ENCODE results near the gene UPK3B.
"Not testable (repeated sequence)": the region's sequence is repeated elsewhere in the genome, so short reads cannot be mapped to it uniquely, and the experiment has no call there.

UPK3B gene

DNA sequence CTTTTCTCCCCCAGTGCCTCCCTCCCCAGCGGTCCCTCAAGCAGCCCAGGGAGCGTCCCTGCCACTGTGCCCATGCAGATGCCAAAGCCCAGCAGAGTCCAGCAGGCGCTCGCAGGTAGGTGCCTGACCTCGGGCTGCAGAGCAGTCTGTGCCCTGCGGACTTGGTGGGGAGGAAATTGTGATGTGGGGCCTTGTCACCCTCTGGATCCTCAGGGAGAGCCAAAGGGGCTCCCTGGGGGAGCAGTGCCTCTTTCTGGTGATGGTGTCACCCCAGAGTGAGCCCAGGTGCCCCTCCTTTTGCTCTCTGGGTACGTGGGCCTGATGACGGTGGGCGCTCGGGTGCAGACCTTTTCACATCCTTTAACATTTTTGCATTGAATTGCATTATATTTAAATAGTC is 18.2 kb upstream of the UPK3B start:
- not testable (repeated sequence) for DNase-seq (ENCODE audit: low read depth)

DNA sequence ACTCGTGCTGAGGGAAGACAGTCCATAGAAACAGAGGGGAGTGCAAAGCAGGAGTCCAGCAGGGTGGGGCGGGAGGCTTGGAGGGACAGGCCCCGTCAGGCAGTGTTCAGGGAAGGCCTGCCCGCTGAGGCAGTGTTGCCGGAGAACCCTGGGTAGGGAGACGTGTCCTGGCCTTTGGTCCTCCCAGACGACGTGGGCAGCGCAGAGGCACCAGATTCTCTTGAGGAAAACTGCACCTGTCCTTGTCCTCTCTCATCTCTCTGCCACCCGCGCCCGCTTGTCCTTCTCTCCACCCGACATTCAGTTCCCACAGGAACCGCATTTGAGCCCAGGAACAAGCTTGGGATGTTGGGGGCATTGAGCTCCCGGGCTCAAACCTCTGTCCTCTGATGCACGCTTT is 14.6 kb upstream of the UPK3B start:
- DNase-seq (ENCODE audit: low read depth): not testable (repeated sequence)

DNA sequence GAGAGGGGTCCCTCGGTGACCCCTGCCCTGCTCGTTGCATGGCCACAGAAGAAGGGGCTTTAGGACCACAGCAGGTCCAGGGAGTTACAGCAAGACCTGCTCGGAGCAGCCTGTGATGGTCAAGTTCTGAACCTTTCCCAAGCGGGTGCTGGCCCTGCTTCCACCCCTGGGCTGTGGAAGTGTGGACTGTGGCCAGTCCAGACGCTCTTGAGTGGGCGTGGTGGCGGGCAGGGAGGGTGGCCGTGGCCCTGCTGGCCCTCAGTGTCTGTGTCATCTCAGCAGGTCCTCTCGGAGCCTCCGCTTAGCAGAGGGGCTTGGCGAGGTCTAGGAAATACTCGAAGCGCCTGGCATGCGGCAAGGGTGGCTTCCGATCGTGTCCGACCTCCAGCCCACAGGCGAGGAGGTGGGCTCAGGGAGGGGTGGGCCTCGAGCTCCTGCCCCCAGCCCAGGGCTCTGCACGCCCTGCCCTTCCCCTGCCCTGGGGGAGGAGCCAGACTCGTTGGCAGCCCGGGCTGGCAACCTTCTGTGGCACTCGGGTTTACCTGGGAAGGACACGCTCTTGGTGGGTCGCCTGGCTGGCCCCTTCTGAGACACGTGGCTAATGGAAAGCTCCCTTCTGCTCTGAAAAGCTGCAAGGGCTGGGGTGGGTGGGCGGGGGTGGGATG is 12.3 kb upstream of the UPK3B start:
- not testable (repeated sequence) for DNase-seq (ENCODE audit: low read depth)

DNA sequence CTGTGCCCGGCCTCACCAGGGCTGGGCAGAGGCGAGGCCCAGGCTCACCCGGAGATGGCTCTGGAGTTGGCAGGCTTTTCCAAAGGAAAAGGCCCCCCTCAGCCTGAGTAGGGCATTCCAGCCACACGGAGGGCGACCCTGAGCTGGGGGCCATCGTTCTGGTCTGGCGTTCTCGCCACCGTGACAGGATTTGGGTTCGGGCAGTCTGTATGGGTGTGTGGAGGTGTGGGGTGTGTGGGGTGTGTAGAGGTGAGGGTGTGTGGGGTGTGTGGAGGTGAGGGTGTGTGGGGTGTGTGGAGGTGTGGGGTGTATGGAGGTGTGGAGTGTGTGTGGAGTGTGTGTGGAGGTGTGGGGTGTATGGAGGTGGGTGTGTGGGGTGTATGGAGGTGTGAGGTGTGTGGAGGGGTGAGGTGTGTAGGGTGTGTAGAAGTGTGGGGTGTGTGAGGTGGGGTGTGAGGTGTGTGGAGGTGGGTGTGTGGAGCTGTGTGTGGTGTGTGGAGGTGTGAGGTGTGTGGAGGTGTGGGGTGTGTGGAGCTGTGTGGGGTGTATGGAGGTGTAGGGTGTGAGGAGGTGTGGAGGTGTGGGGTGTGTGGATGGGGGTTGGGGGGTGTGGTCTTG is 11.7 kb upstream of the UPK3B start:
- DNase-seq (ENCODE audit: low read depth): not testable (repeated sequence)

DNA sequence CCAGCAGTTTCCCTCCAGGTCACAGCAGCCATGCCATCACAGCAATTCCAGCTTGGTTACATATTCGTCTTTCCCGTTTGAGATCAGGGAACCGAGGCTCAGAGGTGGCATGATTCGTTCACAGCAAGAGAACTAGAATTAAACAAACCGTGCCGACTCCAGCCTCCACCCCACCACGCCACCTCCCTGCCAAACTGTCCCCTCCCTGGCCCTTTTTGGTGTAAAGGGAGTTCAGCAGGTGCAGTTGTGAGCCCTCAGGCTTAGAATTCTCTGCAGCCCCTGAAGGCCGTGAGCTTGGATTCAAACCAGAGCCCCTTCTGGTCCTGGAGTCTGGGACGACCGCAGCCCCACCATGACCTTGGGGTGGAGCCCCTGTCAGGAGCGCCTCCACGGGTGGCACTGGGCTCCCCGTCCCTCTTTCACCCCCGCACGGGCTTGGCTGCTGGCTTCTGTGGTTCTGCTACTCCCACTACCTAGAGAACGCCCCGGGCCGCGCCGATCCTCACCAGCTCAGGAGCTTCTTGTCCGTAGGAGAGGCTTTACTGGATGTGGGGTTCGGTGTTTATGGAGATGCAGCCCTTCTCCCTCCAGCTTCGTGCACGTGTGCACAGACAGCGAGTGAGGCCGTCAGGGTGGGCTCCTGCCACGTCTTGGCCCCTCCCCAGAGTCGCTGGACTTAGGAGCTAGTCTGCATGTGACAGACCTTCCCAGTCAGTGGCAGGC is 11.0 kb upstream of the UPK3B start:
- DNase-seq (ENCODE audit: low read depth): not testable (repeated sequence)

DNA sequence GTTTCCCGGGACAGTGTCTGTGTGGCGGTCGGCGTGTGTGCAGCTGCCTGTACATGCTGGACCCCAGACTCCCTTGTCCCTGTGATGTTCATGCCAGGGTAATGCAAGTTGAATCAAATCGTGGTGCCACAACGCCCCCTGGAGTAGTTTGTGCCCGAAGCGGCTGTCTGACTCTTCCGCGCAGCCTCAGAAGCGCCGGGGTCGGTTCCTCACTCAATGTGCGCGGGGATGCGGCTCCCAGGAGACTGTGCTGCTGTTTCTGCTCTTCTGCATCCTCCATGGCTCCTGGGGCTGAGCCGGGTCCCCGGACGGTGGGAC is 10.5 kb upstream of the UPK3B start:
- DNase-seq (ENCODE audit: low read depth): not testable (repeated sequence)

DNA sequence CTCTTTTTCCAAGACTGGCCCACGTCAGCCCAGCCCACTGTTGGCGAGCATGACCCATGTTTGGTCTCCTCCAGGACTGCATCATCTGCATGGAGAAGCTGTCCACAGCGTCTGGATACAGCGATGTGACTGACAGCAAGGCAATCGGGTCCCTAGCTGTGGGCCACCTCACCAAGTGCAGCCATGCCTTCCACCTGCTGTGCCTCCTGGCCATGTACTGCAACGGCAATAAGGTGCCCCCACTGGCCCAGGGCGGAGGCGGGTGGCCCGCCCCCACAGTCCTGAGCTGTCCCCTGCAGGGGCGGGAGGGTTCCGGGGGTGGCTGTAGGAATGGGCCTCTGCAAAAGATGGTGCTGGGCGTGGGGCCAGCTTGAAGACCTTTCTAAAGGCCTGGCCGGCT is 8.1 kb upstream of the UPK3B start:
- not testable (repeated sequence) for DNase-seq (ENCODE audit: low read depth)

DNA sequence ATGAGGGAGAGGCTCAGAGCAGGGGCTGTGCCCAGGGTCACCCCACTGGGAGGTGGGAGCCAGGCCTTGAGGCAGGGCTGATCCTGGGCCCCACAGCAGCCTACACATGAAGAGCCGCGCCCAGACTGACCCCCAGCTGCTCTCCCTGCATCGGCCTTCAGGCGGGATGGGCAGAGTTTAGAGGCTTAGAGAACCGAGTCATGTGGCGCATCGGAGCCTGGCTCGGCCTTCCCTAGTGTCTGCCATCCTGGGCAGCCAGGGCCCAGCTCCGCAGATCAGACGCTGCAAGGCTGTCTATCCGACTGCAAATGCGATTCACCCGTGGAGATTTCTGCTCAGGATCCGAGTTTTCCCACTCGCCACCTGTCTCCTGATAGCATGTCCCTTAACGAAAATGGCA is 7.5 kb upstream of the UPK3B start:
- DNase-seq (ENCODE audit: low read depth): not testable (repeated sequence)

DNA sequence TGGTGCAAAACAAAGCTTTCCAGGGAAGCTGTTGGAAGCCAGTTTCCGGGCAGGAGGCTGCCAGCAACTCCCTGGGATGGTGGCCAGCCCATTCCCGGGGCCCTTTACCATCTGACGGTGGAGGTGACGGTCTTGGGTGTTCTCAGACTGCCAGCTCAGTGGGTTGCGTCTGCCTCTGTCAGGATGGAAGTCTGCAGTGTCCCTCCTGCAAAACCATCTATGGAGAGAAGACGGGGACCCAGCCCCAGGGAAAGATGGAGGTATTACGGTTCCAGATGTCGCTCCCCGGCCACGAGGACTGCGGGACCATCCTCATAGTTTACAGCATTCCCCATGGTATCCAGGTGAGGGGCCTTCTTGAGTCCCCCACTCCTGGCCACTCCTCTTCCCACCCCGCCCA is 7.1 kb upstream of the UPK3B start:
- not testable (repeated sequence) for DNase-seq (ENCODE audit: low read depth)

DNA sequence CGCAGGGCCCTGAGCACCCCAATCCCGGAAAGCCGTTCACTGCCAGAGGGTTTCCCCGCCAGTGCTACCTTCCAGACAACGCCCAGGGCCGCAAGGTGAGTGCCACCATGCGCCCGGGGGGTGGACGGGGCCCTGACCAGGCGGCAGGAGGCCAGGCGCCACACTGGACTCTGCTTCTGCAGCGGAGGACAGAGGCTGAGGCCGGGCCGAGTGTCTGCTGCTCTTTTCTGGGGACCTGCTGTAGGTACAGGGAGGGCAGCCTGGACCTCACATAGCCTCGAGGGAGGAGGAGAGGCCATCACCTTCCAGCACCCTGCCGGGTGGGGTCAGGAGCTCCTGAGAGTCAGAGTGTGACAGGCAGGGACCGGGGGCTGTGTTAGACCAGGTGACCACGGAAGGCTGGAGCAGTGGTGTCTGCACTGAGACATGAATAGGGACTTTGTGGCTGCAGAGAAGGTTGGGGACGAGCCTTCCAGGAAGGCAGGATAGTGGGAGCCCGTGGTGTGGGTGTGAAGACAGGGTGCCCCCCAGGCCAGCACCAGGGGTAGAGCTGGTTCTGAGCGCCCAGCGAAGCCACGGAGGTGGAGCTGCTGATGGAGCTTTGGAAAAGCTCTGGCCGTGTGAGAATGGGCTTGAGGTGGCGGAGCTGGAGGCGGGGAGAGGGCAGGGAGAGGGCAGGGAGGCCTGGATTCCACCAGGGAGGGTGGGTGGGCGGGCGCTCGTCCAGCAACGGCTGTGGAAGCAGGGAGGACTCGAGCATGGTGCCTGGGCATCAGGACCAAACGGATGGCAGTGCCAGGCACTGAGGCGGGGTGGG is 5.8 kb upstream of the UPK3B start:
- DNase-seq (ENCODE audit: low read depth): not testable (repeated sequence)

DNA sequence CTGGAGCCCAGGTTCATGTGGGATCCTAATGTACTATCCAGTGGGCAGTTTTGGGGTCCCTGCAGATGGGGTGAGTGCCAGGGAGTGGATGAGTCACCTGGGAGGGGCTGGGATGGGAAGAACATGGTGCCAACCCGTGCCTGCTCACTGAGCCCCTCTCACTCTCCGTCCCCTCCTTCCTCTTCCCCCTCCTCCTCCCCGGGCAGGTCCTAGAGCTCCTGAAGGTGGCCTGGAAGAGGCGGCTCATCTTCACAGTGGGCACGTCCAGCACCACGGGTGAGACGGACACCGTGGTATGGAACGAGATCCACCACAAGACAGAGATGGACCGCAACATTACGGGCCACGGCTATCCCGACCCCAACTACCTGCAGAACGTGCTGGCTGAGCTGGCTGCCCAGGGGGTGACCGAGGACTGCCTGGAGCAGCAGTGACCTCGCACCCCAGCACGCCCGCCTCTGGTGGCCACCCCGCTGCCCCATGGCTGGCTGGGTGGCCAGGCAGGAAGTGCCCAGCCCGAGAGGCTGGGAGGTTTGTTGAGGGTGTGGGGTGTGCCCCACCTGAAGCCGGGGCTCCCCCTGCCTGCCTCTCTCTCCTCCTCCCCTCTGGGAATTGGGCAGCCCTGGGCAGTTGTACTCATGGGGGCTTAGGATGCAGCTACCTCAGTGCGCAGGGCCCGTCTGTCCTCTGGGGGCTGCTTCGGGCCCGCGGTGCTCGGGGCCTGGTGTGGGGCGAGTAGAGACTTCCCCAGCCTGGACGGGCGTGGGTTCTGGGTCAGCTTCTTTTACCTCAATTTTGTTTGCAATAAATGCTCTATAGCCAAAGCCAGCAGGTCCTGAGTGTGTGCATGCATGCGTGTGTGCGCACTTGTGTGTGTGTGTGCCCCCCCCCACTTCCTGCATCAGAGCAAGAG is 4.9 kb upstream of the UPK3B start:
- DNase-seq (ENCODE audit: low read depth): no peak

DNA sequence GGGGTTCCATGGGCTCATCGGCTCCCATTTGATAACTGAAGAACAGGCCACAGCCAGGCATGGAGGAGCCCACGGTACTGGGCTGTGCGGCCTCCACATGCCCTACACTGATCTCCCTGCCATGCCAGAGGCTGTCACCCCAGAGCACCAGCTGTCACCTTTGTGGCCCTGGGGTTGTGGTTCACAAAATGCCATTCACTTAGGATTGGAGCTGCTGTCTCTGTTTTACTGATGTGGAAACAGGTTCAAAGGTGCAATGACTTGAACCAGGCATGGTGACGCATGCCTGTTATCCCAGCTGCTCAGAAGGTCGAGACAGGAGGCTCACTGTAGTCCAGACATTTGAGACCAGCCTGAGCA is 4.3 kb upstream of the UPK3B start:
- no peak for DNase-seq (ENCODE audit: low read depth)

DNA sequence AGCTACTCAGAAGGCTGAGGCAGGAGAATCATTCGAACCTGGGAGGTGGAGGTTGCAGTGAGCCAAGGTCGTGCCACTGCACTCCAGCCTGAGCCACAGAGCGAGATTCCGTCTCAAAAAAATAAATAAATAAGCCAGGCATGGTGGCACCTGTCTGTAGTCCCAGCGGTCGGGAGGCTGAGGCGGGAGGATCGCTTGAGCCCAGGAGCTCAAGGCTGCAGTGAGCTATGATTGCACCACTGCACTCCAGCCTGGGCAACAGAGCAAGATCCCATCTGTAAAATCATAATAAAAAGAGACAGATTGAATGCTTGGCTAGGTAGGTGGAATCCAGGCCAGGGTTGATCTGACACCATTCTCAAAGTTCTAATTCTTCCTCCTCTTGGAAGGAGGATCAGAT is 3.7 kb upstream of the UPK3B start:
- DNase-seq (ENCODE audit: low read depth): not testable (repeated sequence)

DNA sequence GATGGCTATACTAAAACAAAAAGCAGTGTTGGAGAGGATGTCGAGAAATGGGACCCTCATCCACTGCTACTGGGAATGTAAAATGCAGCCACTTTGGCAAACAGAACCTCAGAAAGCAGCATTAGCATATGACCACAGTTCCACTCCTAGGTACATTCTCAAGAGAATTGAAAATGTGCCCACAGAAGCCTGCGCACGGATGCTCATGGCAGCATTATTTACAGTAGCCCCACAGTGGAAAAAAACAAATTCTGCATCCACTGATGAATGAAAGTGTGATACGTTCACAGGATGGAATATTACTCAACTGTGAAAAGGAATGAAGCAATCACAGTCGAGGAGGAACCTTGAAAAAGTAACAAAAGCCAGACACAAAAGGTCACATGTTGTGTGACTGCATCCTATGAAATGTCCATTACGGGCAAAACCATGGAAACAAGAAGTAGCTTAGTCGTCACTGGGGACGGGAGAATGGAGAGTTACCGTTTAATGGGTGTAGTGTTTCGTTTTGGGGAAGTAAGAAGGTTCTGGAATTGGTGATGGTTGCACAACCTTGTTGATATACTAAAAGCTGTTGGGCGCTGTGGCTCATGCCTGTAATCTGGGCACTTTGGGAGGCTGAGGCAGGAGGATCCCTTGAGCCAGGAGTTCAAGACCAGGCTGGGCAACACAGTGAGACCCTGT is 2.5 kb upstream of the UPK3B start:
- no peak for DNase-seq (ENCODE audit: low read depth)

DNA sequence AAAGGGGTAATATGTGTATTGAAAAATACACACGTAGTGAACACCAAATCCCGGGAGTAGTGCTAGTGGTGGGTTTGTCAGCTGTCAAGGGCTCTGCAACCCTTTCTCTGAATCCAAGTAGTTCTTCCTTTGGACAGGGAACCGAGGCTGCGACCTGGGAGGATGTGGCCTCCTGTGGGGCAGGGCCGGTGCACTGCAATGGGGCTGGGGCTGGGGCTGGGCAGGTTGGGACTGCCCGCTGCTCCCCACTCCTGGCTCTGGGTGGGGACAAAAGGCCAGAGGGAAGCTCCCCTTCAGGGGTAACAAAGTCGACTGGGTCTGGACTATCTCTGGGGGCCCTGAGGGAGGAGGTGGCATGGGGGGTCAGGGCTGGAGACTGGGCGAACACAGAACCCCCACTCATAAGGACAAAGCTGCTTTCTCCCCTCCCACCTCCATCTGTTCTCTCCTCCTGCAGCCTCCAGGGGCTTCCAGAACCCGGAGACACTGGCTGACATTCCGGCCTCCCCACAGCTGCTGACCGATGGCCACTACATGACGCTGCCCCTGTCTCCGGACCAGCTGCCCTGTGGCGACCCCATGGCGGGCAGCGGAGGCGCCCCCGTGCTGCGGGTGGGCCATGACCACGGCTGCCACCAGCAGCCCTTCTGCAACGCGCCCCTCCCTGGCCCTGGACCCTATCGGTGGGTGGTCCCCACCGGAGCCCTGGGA is 1.0 kb downstream of the UPK3B start:
- not testable (repeated sequence) for DNase-seq (ENCODE audit: low read depth)

DNA sequence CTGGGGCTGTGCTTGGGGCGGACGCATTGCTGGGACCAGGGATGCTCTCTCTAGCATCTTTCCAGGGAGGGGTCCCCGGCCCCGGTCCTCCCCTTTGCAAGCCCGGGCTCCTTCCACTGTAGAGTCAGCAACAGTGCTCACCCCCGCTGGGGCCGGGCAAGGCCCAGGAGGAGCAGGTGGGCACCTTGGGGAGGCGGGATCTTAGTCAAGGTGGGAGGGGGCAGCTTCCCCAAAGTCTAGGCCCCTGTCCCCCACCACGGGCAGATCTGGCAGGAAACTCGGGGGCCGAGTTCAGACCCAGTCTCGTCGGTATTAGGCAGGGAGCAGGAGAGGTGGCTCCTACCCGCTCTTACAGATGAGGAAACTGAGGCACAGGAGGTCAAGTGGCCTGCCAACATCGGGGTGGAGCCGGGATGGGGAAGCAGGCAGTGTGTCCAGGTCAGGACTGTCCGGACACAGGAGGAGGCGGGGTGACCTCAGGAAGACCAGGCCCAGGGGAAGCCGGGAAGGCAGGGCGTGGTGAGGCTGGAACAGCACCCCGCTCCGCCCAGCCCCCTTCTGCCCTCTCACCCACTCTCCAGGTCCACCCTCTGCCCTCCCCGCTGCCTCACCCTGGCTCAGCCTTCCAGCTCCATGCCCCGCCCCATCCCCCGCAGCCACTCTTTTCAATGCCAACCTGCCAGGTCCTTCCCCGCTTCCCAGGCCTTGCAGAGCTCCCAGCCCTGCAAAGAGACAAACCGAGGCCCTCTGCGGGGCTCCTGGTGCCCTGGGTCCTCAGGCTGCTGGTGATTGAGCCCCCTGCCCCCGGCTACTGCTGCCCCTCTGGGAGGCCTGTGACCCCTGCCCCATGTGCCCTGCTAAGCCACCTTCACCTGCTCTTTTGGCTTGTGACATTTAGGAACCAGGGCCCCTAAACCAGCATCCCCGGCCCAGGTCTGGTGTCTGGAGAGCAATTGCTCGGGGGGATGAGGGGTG is 1.8 kb downstream of the UPK3B start:
- DNase-seq (ENCODE audit: low read depth): not testable (repeated sequence)

DNA sequence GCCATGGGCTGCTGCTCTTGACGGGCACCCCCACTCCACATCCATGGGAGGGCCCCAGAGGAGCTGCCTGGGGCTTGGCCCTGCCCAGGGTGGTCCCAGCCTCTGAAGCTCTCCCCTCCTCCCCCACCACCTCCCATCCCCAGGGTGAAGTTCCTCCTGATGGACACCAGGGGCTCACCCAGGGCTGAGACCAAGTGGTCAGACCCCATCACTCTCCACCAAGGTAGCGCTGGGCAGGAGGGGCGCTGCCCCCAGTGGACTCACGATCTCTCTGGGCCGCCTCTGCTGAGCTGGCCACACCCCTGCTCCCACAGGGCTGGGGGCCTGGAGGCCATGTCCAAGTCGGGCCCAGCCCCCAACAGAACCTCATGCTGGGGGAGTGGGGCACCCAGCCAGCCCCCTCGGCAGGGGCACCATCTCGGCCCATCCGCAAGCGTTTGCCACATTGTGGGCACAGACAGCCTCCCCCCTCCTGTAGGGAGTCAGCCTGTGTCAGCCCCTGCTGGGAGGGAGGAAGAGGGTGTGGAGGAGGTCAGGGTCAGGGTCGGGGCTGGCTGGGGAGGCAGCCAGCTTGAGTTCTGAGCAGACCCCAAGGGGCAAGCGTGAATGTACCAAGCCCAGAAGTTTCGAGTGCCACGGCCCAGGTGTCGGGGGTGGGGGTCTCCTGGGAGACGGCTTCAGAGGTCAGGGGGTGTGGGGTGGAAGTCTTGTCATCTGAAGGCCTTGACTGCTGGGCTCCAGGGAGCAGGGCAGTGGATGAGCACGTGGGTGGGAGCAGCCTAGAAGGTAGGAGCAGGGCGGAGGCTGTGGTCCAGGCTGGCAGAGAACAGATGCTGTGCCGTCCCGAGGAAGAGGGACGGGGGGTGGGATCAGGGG is 2.8 kb downstream of the UPK3B start:
- DNase-seq (ENCODE audit: low read depth): no peak

Data from stimulated activated CD8-positive, alpha-beta memory T cell treated with anti-CD3 and anti-CD28 coated beads, Interleukin-4, amount 100 ng/mL, for 24 hours (primary cell).